GM23338 (cell line): ENCODE data around the gene SCRT2. TPM values are rescaled to one million over a fixed set of nuclear protein-coding genes. Genes with fewer than 3 reads are reported as not detected.

Experiments used
- ATAC-seq: fragments of 200-7000 bp; cut with Tn5 transposase; 3 replicates; pipeline ENCODE4 v1.9.1; 2020
- DNase-seq: peaks from one replicate; pipeline ENCODE4 v3.0.0-alpha.2; 2015; ENCODE audit warnings: low spot score
- H2AFZ ChIP-seq: fragments of 200-600 bp; sonication (generic); 2 replicates; pipeline ENCODE4 v1.8.0; 2016; ENCODE audit warnings: antibody characterized with exemption, mild to moderate bottlenecking, moderate library complexity
- H3F3A ChIP-seq: fragments of 200-600 bp; sonication (generic); replicated peaks from 2 replicates; pipeline ENCODE4 v1.8.0; 2017; ENCODE audit warnings: antibody characterized with exemption, mixed run types, low read depth
- H3K27ac ChIP-seq: fragments of 200-600 bp; sonication (generic); 2 replicates; pipeline ENCODE4 v1.6.1; 2016; ENCODE audit warnings: low read depth
- H3K27me3 ChIP-seq: fragments of 200-600 bp; sonication (generic); 2 replicates; pipeline ENCODE4 v1.8.0; 2016; ENCODE audit warnings: mild to moderate bottlenecking, mixed run types, moderate library complexity; ENCODE audit not compliant: insufficient read depth
- H3K36me3 ChIP-seq: fragments of 200-600 bp; sonication (generic); 2 replicates; pipeline ENCODE4 v1.8.0; 2016; ENCODE audit warnings: mild to moderate bottlenecking; ENCODE audit not compliant: insufficient read depth
- H3K4me1 ChIP-seq: fragments of 200-600 bp; sonication (generic); 2 replicates; pipeline ENCODE4 v1.8.0; 2016; ENCODE audit warnings: mild to moderate bottlenecking, moderate library complexity; ENCODE audit not compliant: insufficient read depth
- H3K4me2 ChIP-seq: fragments of 200-600 bp; sonication (generic); 2 replicates; pipeline ENCODE4 v1.7.1; 2017; ENCODE audit warnings: mixed run types
- H3K4me3 ChIP-seq: fragments of 200-600 bp; sonication (generic); 2 replicates; pipeline ENCODE4 v1.6.1; 2016; ENCODE audit warnings: mixed run types
- H3K79me2 ChIP-seq: fragments of 200-600 bp; sonication (generic); replicated peaks from 2 replicates; pipeline ENCODE4 v1.8.0; 2017; ENCODE audit warnings: mild to moderate bottlenecking; ENCODE audit not compliant: insufficient read depth
- H3K9me2 ChIP-seq: fragments of 200-600 bp; sonication (generic); 2 replicates; pipeline ENCODE4 v1.8.0; 2017; ENCODE audit not compliant: insufficient read depth
- H4K20me1 ChIP-seq: fragments of 200-600 bp; sonication (generic); replicated peaks from 2 replicates; pipeline ENCODE4 v1.8.0; 2017; ENCODE audit warnings: mild to moderate bottlenecking; ENCODE audit not compliant: insufficient read depth
- H3K27ac Mint-ChIP-seq: 2 replicates; pipeline ENCODE4 v1.8.0; 2020; ENCODE audit warnings: inconsistent platforms, mild to moderate bottlenecking, moderate library complexity, mixed read lengths
- H3K27me3 Mint-ChIP-seq: 3 replicates; pipeline ENCODE4 v1.8.0; 2022; ENCODE audit warnings: low read depth, mild to moderate bottlenecking, moderate library complexity, mixed read lengths, inconsistent platforms; ENCODE audit not compliant: insufficient read depth, poor library complexity
- H3K36me3 Mint-ChIP-seq: 3 replicates; pipeline ENCODE4 v1.8.0; 2021; ENCODE audit warnings: low read depth, mild to moderate bottlenecking, inconsistent platforms, moderate library complexity, mixed read lengths
- H3K4me1 Mint-ChIP-seq: 3 replicates; pipeline ENCODE4 v1.8.0; 2020; ENCODE audit warnings: mild to moderate bottlenecking, inconsistent platforms, mixed read lengths
- H3K4me3 Mint-ChIP-seq: 3 replicates; pipeline ENCODE4 v1.8.0; 2021; ENCODE audit warnings: moderate library complexity, mild to moderate bottlenecking, inconsistent platforms, mixed read lengths
- H3K9me3 Mint-ChIP-seq: 3 replicates; pipeline ENCODE4 v1.8.0; 2020; ENCODE audit warnings: moderate library complexity, mild to moderate bottlenecking, inconsistent platforms, mixed read lengths
- CREB1 ChIP-seq: fragments of 250-450 bp; sonication (Bioruptor Pico); IDR thresholded peaks from 2 replicates; pipeline ENCODE4 v1.5.0; 2020; ENCODE audit warnings: low read depth, mild to moderate bottlenecking, moderate library complexity
- CTCF ChIP-seq, 2 experiments: fragments of 200-600 bp in 1 of 2; sonication (generic) in 1 of 2; conservative IDR thresholded peaks; 2 replicates each; pipeline versions ENCODE4 v1.5.1 to v1.6.1; 2016 to 2017; ENCODE audit warnings: antibody characterized with exemption in 2 of 2, low read depth in 2 of 2, mild to moderate bottlenecking in 2 of 2, moderate library complexity in 1 of 2
- ETS1 ChIP-seq: IDR thresholded peaks from 2 replicates; pipeline ENCODE4 v1.6.1; 2016; ENCODE audit warnings: antibody characterized with exemption
- EZH2 ChIP-seq: fragments of 200-600 bp; sonication (generic); IDR thresholded peaks from one replicate; pipeline ENCODE4 v1.8.0; 2017; ENCODE audit warnings: antibody characterized with exemption, mild to moderate bottlenecking, low read depth; ENCODE audit not compliant: unreplicated experiment
- EZH2phosphoT487 ChIP-seq: fragments of 200-600 bp; sonication (generic); IDR thresholded peaks from one replicate; pipeline ENCODE4 v1.8.1; 2018; ENCODE audit warnings: antibody characterized with exemption; ENCODE audit not compliant: unreplicated experiment
- JUNB ChIP-seq: IDR thresholded peaks from one replicate; pipeline ENCODE4 v1.6.1; 2016; ENCODE audit warnings: antibody characterized with exemption; ENCODE audit not compliant: unreplicated experiment
- NANOG ChIP-seq: IDR thresholded peaks from 2 replicates; pipeline ENCODE4 v1.6.1; 2016; ENCODE audit warnings: antibody characterized with exemption, borderline replicate concordance
- POLR2AphosphoS5 ChIP-seq: IDR thresholded peaks from 2 replicates; pipeline ENCODE4 v1.6.1; 2016; ENCODE audit warnings: antibody characterized with exemption, low read depth
- REST ChIP-seq: IDR thresholded peaks from one replicate; pipeline ENCODE4 v1.6.1; 2018; ENCODE audit warnings: antibody characterized with exemption; ENCODE audit not compliant: unreplicated experiment
- STAT1 ChIP-seq: IDR thresholded peaks from one replicate; pipeline ENCODE4 v1.6.1; 2016; ENCODE audit warnings: antibody characterized with exemption; ENCODE audit not compliant: unreplicated experiment
- ZNF114 ChIP-seq: fragments of 250-450 bp; sonication (Bioruptor Pico); IDR thresholded peaks from 2 replicates; pipeline ENCODE4 v1.5.0; 2020; ENCODE audit warnings: mild to moderate bottlenecking, moderate library complexity
- ZNF331 ChIP-seq: fragments of 250-450 bp; sonication (Bioruptor Pico); IDR thresholded peaks from 2 replicates; pipeline ENCODE4 v1.5.0; 2020; ENCODE audit warnings: low read depth, mild to moderate bottlenecking, moderate library complexity
- ZNF462 ChIP-seq: fragments of 250-450 bp; sonication (Bioruptor Pico); IDR thresholded peaks from 2 replicates; pipeline ENCODE4 v1.5.0; 2020; ENCODE audit warnings: mild to moderate bottlenecking, moderate library complexity
- polyA plus RNA-seq: library from polyadenylated mRNA; unstranded; fragments of >200 nt; fragmentation: Nextera tagmentation; extraction: Ambion mirVana; gene quantifications from 2 replicates; pipeline ENCODE4 v1.2.1, GENCODE V29; 2016
- total RNA-seq: library from RNA; depleted of rRNA; stranded (reverse); fragments of >200 nt; shearing (Covaris generic); gene quantifications from 2 replicates; pipeline ENCODE4 v1.2.3, GENCODE V29; 2014

Gene SCRT2
- total and polyA plus RNA-seq, 2 experiments from 2014 or later = 0.31 TPM; not detected in 1

GRCh38 chr20:618980-619379 is 56.6 kb downstream of the SCRT2 start:
- no peak overlapping the region for H3K4me2 ChIP-seq
- ATAC-seq = no peak

More at GRCh38 chr20:618980-619379, 56.6 kb downstream of the SCRT2 start:
- Mint-ChIP-seq H3K4me3 (no peak overlapping the region), H3K36me3 (no peaks in the 10 kb centered on the region; the same call in 2 of the 3 replicates), H3K27ac (no peak overlapping the region), H3K4me1 (peaks cover 18% of the 10 kb centered on the region), H3K27me3 (peaks cover 3% of the 10 kb centered on the region), H3K9me3 (peaks cover 8% of the 10 kb centered on the region; the same call in 2 of the 3 replicates)
- H3K27me3 ChIP-seq = no peaks in the 10 kb centered on the region
- H3K4me1 ChIP-seq = 0 out of 2 replicates have a peak, but pooled peaks cover 3% of the 10 kb centered on the region
- no peak for DNase-seq
- no peaks in the 10 kb centered on the region for H4K20me1 ChIP-seq
- no peak overlapping the region for H3K27ac ChIP-seq
- no peaks in the 10 kb centered on the region for H3F3A ChIP-seq
- no peak overlapping the region for H2AFZ ChIP-seq
- no peak overlapping the region for H3K4me3 ChIP-seq
- no peaks in the 10 kb centered on the region for H3K36me3 ChIP-seq
- no peaks in the 10 kb centered on the region for H3K79me2 ChIP-seq
- TF ChIP-seq CTCF (conservative IDR thresholded peaks at IDR 0.05; ENCODE audit: low read depth in 2 of 2) = no peak
- TF ChIP-seq REST = no peak
- no peak for TF ChIP-seq POLR2AphosphoS5
- no peak for TF ChIP-seq ETS1
- no peak for TF ChIP-seq STAT1
- TF ChIP-seq ZNF462 (CRISPR knock-in tag) = no peak
- TF ChIP-seq ZNF331 (CRISPR knock-in tag) = no peak
- TF ChIP-seq NANOG = no peak
- TF ChIP-seq JUNB = no peak
- TF ChIP-seq CREB1 (CRISPR knock-in tag) = no peak
- TF ChIP-seq ZNF114 (CRISPR knock-in tag) = no peak
- TF ChIP-seq EZH2 = no peak
- TF ChIP-seq EZH2phosphoT487 = no peak
- no peaks in the 10 kb centered on the region for H3K9me2 ChIP-seq
